Hematopoietic multipotent progenitor cell treated with erythropoietin and hydrocortisone succinate and interleukin-3 and kit ligand, for 4 days (in vitro differentiated cells): ENCODE results near the gene TUBA4B.
"Not testable (repeated sequence)": the region's sequence is repeated elsewhere in the genome, so short reads cannot be mapped to it uniquely, and the experiment has no call there.

Experiments used
- DNase-seq: peaks from one replicate; pipeline ENCODE4 v3.0.0-alpha.2; 2015

Gene TUBA4B

DNA sequence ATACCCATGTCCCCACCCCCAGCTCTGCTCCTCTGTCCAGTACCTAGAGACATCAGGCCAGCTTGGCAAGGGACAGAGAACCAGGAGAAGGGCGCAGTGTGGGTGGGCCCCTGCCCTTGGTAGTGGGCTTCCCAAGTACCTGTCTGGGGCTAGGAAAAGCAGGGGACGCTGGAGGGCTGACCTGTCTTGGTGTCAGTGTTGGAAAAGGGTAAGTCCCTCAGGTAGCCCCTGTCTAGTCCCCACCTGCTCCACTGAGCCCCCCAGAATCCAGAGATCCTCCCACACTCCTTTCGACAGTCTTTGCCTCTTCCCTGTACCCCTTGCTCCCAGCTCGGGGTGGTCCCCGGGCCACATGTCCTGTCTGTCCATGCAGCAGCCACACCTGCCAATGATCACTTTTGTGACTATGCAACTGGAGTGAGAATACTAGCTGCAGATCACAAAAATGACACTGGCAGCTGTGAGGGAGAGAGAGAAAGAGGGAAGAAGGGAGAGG lies 40.7 kb downstream of the TUBA4B start:
- DNase-seq = no peak

DNA sequence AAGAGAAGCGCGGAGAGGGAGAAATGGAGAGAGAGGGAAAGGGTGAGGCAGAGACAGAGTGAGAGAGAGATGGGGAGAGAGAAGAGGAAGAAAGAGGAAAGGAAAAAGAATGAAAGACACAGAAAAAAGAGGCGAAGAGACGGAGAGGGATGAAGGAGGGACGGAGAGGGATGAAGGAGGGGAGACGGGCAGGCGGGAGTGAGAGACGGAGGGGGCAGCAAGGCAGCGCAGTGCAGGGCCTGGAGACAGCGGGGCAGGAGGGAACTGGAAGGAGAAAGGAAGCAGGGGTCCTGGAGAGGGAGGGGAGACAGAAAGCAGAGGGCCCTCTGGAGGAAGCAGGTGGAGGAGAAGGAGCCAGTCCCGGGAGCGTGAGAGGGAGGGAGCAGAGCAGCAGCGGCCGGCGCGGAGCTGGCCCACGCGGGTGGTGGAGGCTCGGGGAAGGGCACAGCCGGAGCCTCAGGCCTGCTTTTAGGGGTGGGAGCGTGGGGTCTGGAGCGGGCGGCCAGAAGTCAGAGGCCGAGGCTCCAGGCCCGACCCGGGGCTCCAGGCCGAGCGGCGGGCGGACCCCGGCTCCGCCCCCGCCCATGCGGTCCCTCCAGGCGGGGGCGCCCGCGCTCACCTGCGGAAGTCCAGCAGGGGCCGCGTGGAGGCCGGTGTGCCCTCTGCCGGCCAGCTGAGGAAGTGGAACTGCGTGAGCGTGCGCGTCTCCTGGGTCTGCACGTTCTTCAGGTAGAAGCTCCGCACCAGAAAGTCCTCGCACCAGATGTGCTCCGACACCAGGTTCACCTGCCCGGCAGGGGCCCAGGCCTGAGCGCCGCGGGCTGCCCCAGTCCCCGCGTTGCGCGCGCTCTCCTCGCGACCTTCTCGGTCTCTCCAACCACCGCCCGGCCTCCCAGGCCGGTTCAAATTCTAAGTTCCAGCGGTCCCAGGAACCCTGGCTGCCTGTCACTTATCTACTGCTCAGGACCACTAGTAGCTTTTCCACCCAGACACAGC lies 41.6 kb downstream of the TUBA4B start:
- peak; percentile 90 for DNase-seq

DNA sequence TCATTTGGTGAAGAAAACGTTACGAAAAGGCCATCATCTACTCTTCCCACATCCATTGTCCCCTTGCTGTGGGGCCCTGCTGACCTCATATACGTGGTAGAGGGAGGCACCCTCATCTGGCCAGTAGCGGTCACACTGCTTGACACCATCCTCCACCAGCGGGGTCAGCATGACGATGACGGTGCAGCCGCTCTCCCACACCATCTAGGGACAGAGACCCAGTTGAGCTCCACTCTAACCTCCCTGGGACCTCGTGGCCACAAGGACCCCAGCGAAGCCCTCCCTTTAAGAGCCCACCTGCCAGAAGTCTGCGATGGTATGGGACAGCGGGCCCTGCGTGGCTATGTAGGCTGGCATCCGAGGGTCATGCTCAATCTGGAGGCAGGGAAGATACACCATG lies 43.1 kb downstream of the TUBA4B start:
- DNase-seq = no peak

DNA sequence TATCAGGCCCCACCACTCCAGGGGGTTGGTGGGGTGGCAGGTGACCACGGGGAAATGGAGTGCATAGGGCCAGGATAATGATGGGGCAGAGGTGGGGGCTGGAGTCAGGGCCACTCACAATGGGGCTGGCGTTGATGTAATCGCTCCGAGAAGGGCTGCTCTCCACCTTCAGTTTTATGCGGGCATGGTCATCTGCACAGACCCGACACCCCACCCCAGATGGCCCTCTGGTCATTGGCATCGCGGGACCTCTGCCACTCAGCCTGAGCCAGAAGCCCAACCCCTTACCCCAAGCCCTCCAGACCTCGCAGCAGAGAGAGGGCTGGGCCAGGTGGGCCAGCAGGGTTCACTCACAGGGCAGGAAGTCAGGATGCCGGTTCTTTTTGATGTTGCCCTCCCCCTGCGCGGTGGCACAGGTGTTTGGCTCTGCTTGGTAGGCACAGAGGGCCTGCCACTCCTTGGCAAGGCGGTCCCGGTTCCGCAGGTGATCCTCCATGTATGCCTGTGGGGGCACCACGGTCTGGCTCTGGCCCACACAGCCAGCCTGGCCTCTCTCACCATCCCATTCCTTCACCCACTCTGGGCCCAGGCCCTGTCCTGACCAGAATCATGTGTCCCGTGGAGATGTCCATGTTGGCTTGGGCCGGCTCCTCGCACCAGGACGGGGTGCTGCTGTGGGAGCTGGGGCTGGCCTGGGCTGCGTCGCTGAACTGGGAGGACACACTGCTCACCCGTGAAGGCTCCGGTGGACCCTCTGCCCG lies 43.8 kb downstream of the TUBA4B start:
- no peak for DNase-seq

DNA sequence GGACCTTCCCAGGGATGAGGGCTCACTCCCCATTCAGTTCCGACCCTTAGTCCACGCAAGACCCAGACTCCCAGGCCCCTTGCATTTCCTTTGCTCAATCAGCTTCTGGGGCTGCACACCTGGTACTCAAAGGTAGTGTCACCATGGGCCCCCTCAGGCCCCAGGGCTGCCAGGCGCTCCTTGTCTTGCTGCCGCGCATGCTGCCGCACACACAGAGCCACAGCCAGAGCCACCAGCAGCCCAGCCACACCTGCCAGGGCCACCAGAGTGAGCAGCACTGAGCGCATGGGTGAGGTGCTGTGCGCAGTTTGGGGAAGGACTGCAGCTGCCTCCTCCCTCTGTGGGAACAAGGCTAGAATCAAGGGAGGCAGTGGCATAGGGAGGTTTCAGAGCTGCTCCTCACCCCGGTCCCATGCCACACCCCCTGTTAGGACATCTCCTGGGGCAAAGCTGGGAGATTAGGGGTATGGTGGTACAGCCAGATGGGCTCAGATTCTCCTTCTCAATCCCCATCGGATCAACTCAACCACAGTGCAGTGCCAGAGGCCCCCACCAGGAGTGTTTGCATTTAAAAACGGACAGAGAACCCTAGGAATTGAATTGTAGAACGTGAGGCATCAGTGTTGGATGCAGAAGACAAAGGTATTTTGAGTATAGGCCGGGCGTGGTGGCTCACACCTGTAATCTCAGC lies 44.9 kb downstream of the TUBA4B start:
- DNase-seq = no peak

DNA sequence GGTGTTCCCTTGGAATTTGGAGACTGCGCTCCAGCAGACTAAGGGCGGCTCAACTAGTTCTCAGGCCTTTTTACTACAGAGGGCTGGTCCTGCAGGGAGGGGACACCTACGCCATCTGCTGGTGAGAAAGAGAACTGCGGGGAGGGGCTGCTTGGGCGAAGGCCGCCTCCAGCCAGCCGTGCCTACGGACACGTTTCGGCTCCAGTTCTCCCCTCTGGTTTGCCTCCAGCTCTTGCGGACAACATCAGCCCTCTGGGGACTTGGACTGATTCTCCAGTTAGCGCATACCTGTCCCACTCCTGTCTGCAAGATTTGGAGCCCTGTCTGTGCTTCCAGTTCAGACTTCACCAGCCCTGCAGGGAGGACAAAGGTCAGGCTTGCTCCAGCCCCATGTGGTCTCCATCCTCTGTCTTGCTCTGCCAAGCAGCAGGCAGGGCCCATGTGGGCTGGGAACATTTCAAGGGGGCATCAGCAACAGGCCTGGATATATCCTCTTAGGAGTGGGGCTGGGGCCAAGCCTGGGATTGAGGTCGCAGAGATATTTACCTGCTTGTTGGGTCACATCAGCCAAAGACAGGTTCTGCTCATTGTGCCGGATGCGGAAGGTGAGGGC lies 45.8 kb downstream of the TUBA4B start:
- peak; percentile 91 for DNase-seq

DNA sequence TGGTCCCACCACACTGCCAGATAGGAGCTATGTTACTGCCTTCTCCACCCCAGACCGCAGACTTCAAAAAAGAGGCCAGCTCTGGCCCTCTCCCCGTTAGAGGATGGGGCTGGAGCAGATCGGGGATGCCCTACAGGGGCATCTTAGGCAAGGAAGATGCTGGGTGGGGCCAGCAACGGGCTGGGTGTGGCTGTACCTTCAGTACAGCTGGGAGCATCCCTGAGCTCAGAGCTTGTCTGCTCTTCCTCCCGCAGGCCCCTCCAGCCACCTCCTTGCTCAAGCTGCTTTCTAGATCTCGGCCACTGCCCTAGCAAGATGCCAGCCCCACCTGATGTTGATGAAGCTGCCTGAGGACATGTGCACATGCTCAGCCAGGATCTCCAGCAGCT lies 46.3 kb downstream of the TUBA4B start:
- DNase-seq = no peak

DNA sequence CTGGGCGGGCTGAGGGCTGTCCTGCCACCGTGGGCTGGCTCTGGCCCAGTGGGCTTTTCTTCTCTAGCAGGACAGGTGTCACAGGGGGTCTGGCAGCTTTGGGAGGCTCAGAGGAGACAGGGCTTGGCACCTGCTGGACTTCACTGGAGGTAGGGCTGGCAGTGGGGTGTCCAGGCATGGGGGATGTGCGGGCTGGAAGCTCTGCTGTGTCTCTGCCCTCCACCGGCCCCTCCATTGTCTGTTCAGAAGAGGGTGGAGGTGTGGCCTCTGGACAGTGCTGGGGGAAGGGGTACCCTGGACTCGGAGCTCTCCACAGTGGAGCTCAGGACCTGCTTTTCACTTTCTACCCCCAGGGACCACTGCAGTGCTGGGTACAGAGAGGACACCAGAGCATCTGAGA lies 47.0 kb downstream of the TUBA4B start:
- no peak for DNase-seq

DNA sequence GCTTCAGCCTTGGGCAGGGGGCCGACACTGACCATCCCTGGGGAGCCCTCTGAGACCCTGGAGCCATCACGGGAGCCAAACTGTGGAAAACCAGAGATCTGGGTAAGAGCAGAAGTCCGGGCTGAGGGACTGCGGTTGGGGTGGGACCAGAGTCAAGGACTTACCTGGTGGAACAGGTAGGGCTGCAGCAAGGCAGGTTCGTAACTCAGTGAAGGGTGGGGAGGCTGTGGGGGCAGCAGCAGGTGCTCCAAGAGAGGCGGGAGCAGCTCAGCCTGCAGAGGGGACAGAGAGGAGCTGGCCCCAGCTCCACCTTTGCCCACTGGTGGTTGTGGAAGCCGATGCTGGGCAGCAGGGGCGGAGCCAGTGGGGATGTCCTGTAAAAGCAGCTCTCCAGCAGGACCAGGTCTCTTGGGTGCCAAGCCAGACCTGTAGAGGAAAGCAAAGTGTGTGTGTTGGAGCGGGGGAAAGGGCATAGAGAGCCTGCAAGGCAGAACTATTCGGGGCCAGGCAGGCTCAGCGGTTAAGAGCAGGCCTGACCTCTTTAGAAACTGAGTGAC lies 49.4 kb downstream of the TUBA4B start:
- DNase-seq = no peak

DNA sequence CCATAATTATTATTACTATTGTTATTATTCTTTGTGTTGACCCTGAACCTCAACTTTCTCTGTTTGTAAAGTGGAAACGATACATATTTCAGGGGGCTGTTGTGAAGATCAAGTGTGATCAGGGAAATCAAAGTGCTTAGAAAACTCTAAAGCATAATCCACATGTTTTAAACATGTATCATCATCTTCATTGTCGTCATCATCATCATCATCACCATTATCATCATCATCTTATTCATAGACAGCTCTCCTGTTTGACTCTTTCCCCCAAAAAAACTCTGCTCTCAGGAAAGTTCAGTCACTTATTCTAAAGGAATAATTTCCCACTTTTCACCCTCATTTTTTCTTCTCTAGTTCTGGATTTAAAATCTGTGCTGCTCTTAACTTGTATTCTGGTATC lies 51.2 kb downstream of the TUBA4B start:
- no peak for DNase-seq

DNA sequence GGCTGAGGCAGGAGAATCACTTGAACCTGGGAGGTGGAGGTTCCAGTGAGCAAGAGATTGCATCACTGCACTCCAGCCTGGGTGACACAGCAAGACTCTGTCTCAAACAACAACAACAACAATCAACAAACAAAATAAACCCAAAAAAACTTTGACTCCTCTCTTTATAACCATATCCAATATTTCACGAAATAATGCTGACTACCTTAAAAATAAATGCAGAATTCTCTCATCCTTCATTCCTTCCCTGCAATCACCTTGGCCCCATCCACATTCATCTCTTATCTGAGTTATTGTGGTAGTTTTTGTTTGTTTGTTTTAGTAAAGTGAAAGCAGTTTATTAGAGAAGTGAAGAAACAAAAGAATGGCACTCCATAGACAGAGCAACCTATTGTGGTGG lies 53.0 kb downstream of the TUBA4B start:
- no peak for DNase-seq

DNA sequence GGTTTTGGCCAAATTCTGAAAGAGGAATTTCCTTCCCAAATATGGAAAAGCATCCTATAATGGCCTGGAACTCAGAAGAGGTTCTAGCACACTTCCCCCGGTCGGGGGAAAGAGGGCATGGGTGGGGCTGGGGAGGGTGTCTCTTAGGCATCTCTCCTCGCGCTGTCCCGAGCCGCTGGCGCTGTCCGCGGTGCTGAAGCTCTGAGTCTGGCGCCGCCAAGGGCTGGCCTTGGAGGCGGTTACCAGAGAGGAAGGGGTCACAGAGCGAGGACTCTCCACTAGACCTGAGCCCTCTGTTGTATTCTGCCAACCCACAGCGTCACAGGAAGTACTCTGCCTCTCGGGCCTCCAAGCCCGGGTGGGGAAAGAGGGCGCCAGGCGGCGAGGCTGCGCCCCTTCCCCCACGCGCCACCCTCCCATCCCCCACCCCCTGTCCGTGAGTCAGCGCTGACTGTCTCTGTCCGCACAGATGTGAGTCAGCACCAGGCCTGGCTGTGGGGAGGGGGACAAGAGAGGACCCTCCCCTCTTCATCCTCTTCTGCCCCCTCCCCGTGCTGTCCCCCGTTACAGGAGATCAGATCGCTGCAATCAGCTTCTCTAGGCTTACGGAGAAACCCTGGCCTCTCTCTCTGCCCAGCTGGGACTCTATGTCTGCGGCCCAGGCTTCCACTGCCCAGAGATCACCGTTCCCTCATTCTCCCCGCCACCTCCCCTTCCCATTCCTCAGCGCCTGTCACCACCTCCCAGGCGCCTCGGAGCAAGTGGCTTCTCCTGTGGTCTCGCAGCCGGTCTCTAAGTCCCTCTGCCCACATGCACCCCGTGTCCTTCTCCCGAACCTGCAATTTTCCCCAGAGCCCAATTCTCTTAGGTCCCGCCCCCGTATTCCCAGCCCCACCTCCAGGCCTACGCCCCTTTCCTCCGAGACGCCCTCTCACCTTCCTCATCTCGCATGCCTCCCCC lies 55.4 kb downstream of the TUBA4B start:
- peak; percentile 88 for DNase-seq

DNA sequence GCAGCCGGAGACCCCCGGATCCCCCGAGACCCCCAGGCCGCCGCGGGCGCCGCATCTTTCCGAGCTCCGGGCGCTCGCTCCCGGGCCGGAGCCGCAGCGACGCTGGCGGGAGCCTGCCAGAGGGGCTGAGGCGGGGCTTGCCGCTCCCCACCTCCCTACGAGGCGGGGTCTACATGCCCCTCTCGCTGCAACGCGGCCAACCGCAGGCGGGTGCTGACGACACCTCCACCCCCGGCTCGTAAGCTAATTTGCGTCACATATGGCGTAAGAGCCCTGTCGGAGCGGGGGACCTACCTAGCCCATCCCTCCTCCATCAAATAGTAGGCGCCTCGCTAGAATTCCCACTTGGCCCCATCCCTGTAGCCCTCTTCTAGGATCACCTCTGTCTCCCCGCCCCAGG lies 56.2 kb downstream of the TUBA4B start, which contains the start of gene PTPRN:
Gene PTPRN (minus strand): TSS at position 124 of the 400 bp plus-strand sequence. CDS start 69 bp downstream, at position 55.
- no peak for DNase-seq

DNA sequence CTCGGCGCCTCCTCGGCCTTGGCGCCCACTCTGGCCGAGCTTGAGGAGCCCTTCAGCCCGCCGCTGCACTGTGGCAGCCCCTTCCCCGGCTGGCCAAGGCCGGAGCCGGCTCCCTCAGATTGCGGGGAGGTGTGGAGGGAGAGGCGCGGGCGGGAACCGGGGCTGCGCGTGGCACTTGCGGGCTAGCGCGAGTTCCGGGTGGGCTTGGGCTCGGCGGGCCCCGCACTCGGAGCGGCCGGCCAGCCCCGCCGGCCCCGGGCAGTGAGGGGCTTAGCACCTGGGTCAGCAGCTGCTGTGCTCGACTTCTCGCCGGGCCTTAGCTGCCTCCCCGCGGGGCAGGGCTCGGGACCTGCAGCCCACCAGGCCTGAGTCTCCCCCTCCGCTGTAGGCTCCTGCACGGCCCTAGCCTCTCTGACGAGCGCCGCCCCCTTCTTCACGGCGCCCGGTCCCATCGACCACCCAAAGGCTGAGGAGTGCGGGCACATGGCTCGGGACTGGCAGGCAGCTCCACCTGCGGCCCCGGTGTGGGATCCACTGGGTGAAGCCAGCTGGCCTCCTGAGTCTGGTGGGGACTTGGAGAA lies 59.7 kb downstream of the TUBA4B start:
- DNase-seq = not testable (repeated sequence)

DNA sequence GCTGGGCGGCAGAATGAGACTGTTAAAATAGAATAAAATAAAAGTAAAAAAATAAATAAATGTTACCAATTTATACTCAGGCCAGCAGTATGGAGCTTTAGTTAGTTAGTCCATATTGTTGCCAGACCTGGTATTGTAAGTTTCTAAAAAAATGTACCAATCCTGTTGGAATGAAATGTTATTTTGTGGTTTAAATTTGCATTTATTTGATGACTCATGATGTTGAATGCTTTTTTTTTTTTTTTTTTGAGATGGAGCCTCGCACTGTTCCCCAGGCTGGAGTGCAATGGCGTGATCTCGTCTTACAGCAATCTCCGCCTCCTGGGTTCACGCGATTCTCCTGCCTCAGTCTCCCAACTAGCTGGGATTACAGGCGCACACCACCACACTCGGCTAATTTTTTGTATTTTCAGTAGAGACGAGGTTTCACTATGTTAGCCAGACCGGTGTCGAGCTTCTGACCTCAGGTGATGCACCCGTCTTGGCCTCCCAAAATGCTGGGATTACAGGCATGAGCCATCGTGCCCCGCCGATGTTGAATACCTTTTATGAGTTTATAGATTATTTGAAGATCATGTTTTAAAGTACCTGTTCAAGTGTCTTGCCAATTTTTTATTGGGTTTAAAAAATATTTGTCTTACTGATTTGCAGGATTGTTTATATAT lies 61.9 kb downstream of the TUBA4B start:
- no peak for DNase-seq
